Cardiac septum (tissue), 1 donor: ENCODE results near the gene ASB1. TPM values are rescaled to one million over a fixed set of nuclear protein-coding genes. Genes with fewer than 3 reads are reported as not detected.

Experiments used
- DNase-seq: peaks from one replicate; pipeline ENCODE4 v3.0.0-alpha.2; 2020; ENCODE audit warnings: low spot score
- intact Hi-C: fragments of 100-400 bp; cut with DNase I; formaldehyde crosslinking; loops from one replicate; pipeline ENCODE4 v1.14.0; 2022
- total RNA-seq: library from RNA; stranded (reverse); fragmentation: NEBNext Ultra II Directional; extraction: Animal tissue kit (Norgen Biotek cat#: 25700); gene quantifications from one replicate; pipeline ENCODE4 v1.2.1, GENCODE V29; 2021
- donor health status: DM: no; HTN: no; CAD: no.

The ASB1 gene
- total RNA-seq, 1 donor from 2014 or later, result 54.8 TPM

- intact Hi-C loops, result no loop called here
- no peak for DNase-seq
Measured at GRCh38 chr2:238420878-238421694, 5.6 kb upstream of the ASB1 start.

DNA sequence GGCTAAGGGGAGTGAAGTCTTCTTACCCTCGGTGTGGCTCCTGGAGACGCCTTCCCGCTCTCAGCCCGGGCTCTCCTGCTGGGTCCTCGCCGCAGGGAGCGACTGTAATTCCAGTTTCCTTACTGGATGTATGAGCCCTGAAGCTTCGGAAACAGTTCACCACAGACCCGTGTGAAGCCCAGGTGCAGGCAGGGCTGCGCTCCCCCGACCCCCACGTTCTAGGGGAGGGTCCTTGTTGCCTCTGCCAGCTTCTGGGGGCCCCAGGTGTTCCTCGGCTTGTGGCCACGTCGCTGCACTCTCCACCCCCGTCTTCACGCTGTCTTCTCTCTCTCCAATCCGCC is 5.1 kb upstream of the ASB1 start:
- DNase-seq, result no peak
- intact Hi-C loops, result no loop called here

DNA sequence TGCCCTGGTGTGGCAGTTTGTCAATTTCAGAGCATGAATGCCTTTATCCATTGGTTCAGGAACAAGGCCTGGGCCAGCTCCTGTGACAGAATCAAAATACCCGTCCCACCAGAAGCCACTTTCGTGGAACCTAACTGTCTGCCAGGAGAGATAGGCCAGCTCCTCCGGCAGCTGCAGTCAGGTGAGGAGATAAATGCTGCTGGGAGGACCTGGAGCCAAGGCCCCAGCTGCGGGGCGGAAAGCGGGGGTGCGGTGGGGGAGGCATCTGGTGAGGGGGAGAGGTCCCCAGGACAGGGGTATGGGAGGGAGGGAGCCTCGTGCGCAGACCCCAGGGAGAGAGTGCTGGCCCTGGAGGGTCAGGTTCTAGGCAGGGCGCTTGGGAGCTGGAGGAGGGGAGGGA is 4.4 kb upstream of the ASB1 start:
- intact Hi-C loops, result no loop called here
- no peak for DNase-seq

GRCh38 chr2:238422940-238423339 is 3.8 kb upstream of the ASB1 start:
- DNase-seq, result no peak
- intact Hi-C loops, result no loop called here

DNA sequence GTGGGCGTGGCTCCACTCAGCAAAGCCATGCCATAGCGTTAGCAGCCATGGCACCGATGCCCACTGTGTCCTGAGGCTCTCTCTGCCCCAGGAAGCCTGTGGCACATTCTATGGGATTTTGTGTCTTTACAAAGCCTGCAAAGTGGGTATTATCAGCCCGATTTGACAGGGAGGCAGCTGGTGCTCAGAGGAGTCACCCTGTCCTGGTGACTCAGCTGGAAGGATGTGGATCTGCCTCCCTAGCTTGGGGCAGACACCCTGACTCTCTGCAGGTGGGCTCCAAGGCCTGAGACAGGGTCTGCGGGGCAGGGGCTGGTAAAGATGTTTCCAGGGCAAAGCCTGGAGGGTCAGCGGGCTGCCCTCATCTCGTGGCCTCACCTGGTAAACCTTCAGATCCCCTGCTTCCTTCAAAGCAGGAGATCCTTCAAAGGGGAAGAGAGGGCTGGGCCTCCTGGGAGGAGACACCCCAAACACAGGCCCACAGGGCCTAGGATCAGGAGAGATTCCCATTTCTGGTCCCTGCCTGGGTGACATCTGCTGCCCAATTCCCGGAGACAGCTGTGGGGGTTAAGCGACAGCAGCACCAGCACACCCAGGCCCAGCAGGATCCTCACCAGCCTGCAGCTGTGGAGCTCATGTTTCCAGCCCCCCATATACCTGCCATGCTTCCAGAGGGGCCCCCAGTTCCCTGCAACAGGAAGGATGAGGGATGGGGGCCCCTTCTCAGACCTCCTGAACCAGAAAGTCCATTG is 3.0 kb upstream of the ASB1 start:
- intact Hi-C loops, result no loop called here
- no peak for DNase-seq

- no peak for DNase-seq
- intact Hi-C loops, result no loop called here
Measured at GRCh38 chr2:238424313-238424700, 2.4 kb upstream of the ASB1 start.

- intact Hi-C loops, result no loop called here
- no peak for DNase-seq
Measured at GRCh38 chr2:238425505-238425978, 1.2 kb upstream of the ASB1 start.

DNA sequence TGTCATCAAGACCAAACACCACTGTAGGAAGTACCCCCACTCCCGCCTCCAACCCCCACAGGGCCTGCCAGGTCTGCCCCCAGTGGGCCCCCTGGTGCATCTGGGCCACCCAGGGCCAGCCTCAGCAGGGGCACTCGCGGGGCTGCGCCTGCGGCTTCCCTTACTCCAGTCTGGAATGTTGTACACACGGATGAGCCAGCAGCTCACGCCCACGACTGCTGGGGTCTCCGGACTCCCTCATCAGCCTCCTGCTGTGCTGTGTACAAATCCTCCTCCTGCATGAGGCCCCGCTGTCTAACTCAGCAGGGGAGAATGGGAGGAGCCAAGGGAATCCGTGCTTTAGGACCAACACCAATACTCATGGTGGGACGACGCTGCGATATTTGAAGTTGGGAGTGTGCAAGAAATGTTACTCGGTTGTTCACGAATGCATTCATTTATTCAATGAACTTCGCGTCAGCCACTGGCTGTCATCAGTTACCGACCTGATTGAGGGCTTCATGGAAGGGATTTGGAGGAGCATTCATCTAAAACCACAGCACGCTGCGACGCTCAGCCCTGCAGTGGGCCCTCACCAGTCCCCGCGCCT is 654 bp upstream of the ASB1 start:
- no peak for DNase-seq
- intact Hi-C loops, result no loop called here

DNA sequence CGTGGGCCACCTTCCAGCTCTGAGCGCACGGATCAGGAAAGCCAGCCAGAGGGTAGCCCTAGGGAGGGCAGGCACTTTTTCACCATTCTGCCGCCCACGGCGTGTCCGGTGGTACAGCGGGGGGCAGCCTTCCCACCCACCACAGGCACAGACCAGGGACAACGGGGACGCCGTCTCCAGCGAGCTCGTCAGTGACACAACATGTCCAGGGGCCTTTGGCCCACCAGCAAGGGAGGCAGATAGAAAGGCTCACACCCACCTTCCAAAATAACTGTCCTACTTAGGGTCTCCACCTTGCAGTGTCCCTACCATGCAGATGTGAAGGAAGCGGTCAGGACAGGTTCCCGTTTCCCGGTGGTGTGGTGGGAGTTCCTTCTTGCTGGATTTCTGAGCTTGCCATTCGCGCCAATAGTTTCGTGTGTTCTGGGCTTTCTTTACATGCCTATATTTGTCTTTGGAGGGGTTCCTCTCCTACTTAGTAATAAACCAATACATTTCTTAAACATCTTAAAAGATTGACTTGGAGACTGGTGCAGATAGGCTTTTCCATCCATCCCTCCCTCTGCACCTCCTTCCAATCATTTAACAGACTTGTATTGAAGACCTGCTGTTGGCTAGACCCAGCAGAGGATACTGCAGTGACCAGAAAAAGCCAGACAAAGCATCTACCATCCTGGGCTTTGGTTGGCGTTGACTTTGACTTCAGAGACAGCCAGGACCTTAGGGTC is 872 bp downstream of the ASB1 start:
- intact Hi-C loops, result no loop called here

GRCh38 chr2:238428866-238429265 is 2.1 kb downstream of the ASB1 start:
- no peak for DNase-seq
- intact Hi-C loops, result no loop called here

More for the DNA sequence above, 872 bp downstream of the ASB1 start:
- no peak for DNase-seq

GRCh38 chr2:238430781-238431180 is 4.1 kb downstream of the ASB1 start:
- no peak for DNase-seq
- intact Hi-C loops, result no loop called here

- no peak for DNase-seq
- intact Hi-C loops, result no loop called here
Measured at GRCh38 chr2:238431456-238431855, 4.7 kb downstream of the ASB1 start.

DNA sequence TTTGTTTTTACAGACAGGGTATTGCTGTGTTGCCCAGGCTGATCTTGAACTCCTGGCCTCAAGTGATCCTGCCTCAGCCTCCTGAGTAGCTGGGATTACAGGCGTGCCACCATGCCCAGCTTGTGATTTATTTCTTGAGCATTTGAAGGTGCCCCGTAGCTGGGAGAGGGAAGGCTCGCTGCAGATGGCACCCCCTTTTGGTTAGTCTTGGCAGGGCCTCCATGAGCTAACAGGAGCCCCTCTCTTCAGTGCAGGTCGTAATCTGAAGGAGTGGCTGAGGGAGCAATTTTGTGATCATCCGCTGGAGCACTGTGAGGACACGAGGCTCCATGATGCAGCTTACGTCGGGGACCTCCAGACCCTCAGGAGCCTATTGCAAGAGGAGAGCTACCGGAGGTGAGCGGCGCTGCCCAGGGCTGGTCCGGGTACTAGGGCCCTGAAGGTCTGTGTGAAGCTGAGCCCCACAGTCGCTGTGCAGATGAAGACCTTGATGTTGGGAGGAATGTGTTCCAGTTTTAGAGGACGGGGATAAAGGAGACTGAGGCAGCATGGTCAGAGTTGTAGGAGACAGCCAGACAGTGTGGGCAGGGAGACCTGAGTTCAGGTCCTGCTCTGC is 6.7 kb downstream of the ASB1 start:
- no peak for DNase-seq
- intact Hi-C loops, result no loop called here

- intact Hi-C loops, result no loop called here
- no peak for DNase-seq
Measured at GRCh38 chr2:238433941-238434845, 7.5 kb downstream of the ASB1 start.

- intact Hi-C loops, result no loop called here
- DNase-seq, result no peak
Measured at GRCh38 chr2:238434846-238435751, 8.4 kb downstream of the ASB1 start.

DNA sequence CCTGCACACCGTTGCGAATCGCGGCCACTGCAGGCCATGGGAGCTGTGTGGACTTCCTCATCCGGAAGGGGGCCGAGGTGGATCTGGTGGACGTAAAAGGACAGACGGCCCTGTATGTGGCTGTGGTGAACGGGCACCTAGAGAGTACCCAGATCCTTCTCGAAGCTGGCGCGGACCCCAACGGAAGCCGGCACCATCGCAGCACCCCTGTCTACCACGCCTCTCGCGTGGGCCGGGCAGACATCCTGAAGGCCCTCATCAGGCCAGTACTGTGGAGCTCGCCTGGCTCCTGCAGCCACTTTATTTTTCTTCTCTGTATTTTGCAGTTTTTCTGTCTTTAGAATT is 9.0 kb downstream of the ASB1 start:
- intact Hi-C loops, result no loop called here
- no peak for DNase-seq

DNA sequence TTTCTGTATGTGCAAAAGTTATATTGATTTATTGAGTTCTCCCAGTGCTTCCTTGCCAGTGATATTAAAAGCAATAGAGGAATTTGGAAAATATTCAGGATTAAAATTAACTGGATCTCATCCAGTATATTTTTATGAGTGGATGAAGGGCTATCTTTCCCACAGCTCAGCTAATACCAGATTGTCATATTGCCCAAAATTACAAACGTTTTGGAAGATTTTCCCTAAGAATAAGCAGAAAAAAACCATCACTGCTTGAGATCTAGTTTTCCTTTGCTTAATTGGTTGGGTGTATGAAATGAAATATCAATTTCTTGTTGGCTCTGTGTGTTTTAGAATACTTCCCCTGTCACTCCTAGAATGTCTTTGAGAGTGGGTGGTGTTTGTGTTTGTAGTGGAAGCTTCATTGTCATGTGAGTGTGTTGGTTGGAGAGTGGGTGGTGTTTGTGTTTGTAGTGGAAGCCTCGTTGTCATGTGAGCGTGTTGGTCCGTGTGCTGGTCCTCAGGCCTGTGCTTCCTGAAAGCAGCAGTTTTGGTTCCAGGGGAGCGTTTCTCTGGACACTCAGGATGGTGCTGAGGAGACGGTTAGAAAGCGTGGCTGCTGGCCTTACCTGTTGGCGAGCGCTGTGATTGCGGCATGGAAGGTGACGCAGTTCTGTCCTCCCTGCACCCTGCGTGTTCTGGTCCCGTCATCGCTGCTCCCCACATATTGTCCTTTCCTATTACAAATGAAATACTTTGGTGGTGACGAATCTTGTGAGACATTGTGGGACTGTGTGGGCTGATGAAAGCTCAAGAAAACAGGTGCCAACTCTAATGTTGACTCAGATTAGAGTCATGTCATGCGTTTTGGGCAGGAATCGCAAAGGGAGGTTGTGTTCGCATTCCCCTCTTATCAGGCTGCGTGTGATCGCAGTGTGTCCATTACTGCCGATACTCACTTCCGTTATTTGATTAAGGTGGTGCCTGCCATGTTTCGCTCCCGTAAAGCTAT is 12.4 kb downstream of the ASB1 start:
- no peak for DNase-seq
- intact Hi-C loops, result no loop called here
